Naive thymus-derived CD8-positive, alpha-beta T cell (primary cell): ENCODE results near the gene MMRN2. TPM values are rescaled to one million over a fixed set of nuclear protein-coding genes. Genes with fewer than 3 reads are reported as not detected.
A peak's percentile ranks its signal among the peaks of the same experiment; 100 is the strongest.

Experiments
- ATAC-seq, 2 donors: fragments of 150-1000 bp; cut with Tn5 transposase in 1 of 2; sonication (Bioruptor Pico), chemical (Tn5 transposase) in 1 of 2; 1 replicate in 1 of 2; 2 replicates in 1 of 2; pipeline ENCODE4 v1.10.0; 2021; ENCODE audit warnings: mild to moderate bottlenecking in 2 of 2, moderate library complexity in 2 of 2
- POLR2A ChIA-PET: fragments of 350-600 bp; sonication (Branson Sonifier 250); formaldehyde crosslinking; loops from one replicate; lab custom pipeline; 2021; ENCODE audit warnings: antibody characterized with exemption; lab: Charles Lee
- DNase-seq, 10 donors: peaks; one replicate each; pipeline versions ENCODE4 v3.0.0 to v3.0.0-alpha.2; 2020 to 2022
- H3K27ac Mint-ChIP-seq, 10 donors: one replicate each; pipeline ENCODE4 v1.8.0; 2020 to 2022; ENCODE audit warnings: mild to moderate bottlenecking in 10 of 10, mixed read lengths in 10 of 10, moderate library complexity in 4 of 10, inconsistent platforms in 1 of 10
- H3K27me3 Mint-ChIP-seq, 5 donors: one replicate each; pipeline ENCODE4 v1.8.0; 2021 to 2022; ENCODE audit warnings: mixed read lengths in 5 of 5
- H3K36me3 Mint-ChIP-seq, 3 donors: one replicate each; pipeline ENCODE4 v1.8.0; 2020 to 2022; ENCODE audit warnings: mixed read lengths in 3 of 3, mild to moderate bottlenecking in 2 of 3, inconsistent platforms in 1 of 3
- H3K4me1 Mint-ChIP-seq, 4 donors: one replicate each; pipeline ENCODE4 v1.8.0; 2021 to 2022; ENCODE audit warnings: mixed read lengths in 4 of 4
- H3K4me3 Mint-ChIP-seq, 10 donors: one replicate each; pipeline ENCODE4 v1.8.0; 2020 to 2022; ENCODE audit warnings: mild to moderate bottlenecking in 10 of 10, mixed read lengths in 10 of 10, moderate library complexity in 6 of 10, inconsistent platforms in 1 of 10
- H3K9me3 Mint-ChIP-seq, 9 donors: one replicate each; pipeline ENCODE4 v1.8.0; 2020 to 2022; ENCODE audit warnings: mixed read lengths in 9 of 9, mild to moderate bottlenecking in 3 of 9, inconsistent platforms in 1 of 9, moderate library complexity in 1 of 9
- polyA plus RNA-seq, 3 donors: library from polyadenylated mRNA; unstranded; fragments of 300-500 nt; fragmentation: Illumina TruSeq; gene quantifications; one replicate each; pipeline ENCODE4 v1.2.3, GENCODE V29; 2021
- total RNA-seq, 8 experiments: library from RNA in 2 of 8; stranded (reverse) in 2 of 8; gene quantifications; one replicate each; pipeline ENCODE4 v1.2.3 and lab custom pipeline; 2021 to 2026

MMRN2 gene
- total and polyA plus RNA-seq, 5 experiments from 2014 or later: 0.11 to 1.2 (median 0.74) TPM; not detected in 2

DNA sequence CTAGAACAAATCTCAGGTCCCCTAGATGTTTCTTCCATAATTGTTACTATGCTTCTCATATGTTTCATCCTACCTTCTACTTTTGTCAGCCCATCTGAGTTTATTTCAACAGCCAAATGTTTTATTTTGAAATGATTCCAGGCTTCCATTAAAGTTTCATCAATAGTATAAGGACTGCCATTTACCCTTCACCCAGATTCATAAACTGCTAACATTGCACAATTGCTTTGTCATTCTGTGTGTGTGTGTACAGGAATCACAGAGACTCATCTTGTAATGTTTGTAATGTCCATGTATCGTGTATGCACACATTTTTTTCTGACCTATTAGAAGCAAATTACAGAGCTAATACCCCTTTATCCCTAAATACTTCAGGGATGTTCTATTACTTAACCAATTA lies 25.5 kb downstream of the MMRN2 start:
- ATAC-seq (no peak), DNase-seq (no peak)
- no peak overlapping the region for H3K4me3 Mint-ChIP-seq
- no peaks in the 10 kb centered on the region for H3K27me3 Mint-ChIP-seq
- H3K4me1 Mint-ChIP-seq: no peaks in the 10 kb centered on the region
- H3K9me3 Mint-ChIP-seq: no peaks in the 10 kb centered on the region
- POLR2A ChIA-PET: no interaction called here
- no peak overlapping the region for H3K27ac Mint-ChIP-seq
- peaks cover 0 to 5% (median 0%) of the 10 kb centered on the region in 3 donors for H3K36me3 Mint-ChIP-seq

DNA sequence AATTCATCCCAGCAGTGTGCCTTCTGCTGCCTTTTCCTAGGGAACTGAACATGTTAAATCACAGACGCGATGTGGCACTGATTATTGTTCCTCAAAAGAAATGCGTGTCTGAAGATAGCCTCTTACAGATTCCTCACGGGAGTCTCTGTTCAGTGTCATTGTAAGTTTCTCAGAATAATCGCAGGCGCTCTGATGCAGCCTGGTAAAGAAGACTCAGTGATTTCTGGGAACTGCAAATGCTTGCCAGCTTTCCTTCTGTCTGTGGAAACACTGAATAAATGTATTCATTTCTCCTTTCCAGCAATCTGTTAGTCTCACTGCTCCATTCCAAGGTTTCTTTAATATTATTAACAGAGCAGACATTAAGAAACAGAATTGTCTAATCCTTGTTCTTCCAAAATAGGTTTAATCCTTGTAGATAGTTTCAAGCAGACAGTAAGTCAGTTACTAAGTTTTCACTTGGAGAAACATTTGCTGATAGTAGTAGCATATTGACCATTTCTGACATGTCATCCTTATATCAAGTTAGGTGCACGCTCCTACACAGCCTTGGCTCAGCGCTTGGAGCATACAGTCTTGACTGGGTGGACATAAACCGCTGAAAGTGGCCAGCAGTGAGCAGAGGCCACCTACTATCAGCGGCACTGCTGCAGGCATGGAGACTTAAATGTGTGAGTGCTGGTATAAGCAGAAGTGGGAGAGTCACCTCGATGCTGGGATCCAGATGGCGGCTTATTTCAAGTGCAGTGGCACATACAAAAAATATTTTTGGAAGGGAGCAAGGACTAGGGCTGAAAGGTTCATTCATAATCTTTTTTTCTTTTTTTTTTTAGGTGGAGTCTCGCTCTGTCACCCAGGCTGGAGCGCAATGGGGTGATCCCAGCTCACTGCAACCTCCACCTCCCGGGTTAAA lies 27.7 kb downstream of the MMRN2 start:
- ATAC-seq (no peak), DNase-seq (no peak)
- Mint-ChIP-seq H3K27me3 (no peaks in the 10 kb centered on the region), H3K36me3 (peaks cover 0 to 5% (median 0%) of the 10 kb centered on the region in 3 donors), H3K9me3 (no peaks in the 10 kb centered on the region), H3K27ac (peak overlapping the region in 1 of 10 donors; percentile 58), H3K4me1 (no peaks in the 10 kb centered on the region), H3K4me3 (no peak overlapping the region)
- POLR2A ChIA-PET: no interaction called here

DNA sequence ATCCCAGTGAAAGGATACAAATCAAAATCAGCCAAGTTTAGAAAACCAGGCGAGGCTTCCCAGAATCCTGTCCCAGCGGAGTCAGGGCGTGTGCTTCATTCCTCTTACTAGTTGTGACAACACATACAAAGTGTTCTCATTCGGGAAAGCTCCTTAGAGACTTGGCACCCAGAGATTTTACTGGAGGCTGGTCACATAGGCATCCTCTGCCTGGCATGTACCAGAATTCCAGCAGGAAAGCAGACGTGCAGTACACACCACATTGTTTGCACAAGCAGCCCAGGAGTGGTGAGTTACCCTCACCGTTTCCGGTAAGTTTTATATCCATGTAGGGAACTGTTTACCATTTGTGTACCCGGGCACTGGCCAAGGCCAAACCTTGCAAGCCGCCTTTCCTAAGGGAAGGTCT lies 34.9 kb downstream of the MMRN2 start:
- ATAC-seq (no peak), DNase-seq (no peak)
- H3K27ac Mint-ChIP-seq: no peak overlapping the region
- no peaks in the 10 kb centered on the region for H3K9me3 Mint-ChIP-seq
- H3K4me3 Mint-ChIP-seq: no peak overlapping the region
- no peaks in the 10 kb centered on the region for H3K4me1 Mint-ChIP-seq
- no peaks in the 10 kb centered on the region for H3K27me3 Mint-ChIP-seq
- POLR2A ChIA-PET: no interaction called here
- peaks cover 0 to 41% (median 10%) of the 10 kb centered on the region in 3 donors for H3K36me3 Mint-ChIP-seq

DNA sequence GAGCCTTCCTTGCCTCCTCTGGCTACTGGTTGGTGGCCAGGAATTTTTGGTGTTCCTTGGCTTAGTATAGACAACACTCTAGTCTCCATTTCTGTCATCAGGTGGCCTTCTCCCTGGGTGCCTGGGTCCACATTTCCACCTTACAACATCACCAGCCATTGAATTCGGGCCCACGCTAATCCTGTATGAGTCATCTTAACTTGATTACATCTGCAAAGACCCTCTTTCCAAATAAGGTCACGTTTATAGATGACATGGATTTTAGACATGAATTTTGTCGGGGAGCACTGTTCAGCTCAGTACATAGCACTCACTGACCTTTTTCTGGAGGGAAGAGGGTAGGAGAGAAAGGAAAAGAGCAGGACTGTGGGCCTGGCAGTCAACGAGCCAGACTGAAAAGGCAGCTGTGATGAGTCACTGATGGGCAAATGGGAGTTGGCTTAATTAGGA lies 39.4 kb downstream of the MMRN2 start:
- Mint-ChIP-seq H3K4me3 (no peak overlapping the region), H3K27ac (no peak overlapping the region), H3K4me1 (no peaks in the 10 kb centered on the region), H3K36me3 (peaks cover 0 to 43% (median 10%) of the 10 kb centered on the region in 3 donors), H3K9me3 (no peaks in the 10 kb centered on the region), H3K27me3 (no peaks in the 10 kb centered on the region)
- ATAC-seq: no peak
- POLR2A ChIA-PET: no interaction called here
- DNase-seq: no peak

DNA sequence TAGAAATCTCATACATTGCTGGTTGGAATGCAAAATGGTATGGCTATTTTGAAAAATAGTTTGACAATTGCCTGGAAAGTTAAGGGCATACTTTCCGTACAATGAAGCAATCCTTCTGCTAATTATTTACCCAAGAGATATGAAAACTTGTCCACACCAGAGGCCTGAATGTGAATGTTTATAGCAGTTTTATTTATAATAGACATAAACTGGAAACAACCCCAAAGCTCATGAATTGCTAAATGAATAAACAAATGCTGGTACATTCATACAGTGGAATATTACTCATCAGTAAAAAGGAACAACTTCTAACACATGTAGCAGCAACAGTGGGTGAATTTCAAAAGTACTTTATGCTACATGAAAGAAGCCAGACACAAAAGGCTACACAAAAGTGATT lies 42.7 kb downstream of the MMRN2 start:
- POLR2A ChIA-PET: no interaction called here
- Mint-ChIP-seq H3K27ac (no peak overlapping the region), H3K36me3 (peaks cover 0 to 32% (median 7%) of the 10 kb centered on the region in 3 donors), H3K27me3 (no peaks in the 10 kb centered on the region), H3K9me3 (no peaks in the 10 kb centered on the region), H3K4me1 (no peaks in the 10 kb centered on the region), H3K4me3 (no peak overlapping the region)
- ATAC-seq: no peak
- no peak for DNase-seq

DNA sequence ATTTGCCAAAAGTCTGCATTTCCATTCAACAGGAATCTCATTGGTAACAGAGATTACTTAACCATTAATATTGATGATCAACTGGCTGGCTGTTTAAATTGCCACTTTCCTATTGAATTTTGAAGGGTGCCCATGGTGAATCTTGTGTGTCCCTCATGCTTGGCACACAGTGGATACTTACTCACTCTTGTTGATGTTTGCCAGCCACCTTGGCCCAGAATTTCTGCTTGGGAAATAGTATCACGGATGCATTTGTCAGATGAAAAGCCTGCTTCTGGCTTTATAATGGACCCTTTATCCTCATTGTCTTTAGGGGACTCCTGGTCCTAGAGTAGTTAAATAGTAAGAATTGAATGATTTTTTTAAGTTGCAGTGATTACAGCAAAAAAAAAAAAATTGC lies 52.0 kb downstream of the MMRN2 start:
- Mint-ChIP-seq H3K9me3 (peaks cover 0 to 10% (median 5%) of the 10 kb centered on the region in 9 donors), H3K36me3 (peaks cover 17 to 36% (median 20%) of the 10 kb centered on the region in 3 donors), H3K27ac (no peak overlapping the region), H3K27me3 (peaks cover 0 to 3% (median 1%) of the 10 kb centered on the region in 5 donors), H3K4me3 (no peak overlapping the region), H3K4me1 (peaks cover 0 to 2% (median 0%) of the 10 kb centered on the region in 4 donors)
- DNase-seq (no peak), ATAC-seq (no peak)
- POLR2A ChIA-PET: no interaction called here

DNA sequence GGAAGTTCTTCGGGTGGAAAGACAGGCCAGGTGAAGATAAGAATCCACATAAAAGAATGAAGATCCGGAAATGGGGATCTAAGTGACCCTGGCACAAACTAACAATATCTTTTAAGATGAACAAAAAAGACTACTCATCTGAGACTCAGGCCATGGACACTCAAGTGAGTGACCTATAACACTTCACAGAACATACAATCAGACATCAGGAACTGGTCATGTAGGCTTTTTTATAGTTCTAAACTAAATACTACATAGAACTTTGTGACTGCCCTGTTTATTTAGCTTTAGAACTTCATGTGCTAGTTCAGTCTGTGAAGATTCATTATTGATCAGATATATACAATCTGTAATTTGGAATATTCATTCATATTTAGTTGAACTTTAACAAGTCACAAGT lies 52.8 kb downstream of the MMRN2 start:
- ATAC-seq (no peak), DNase-seq (no peak)
- Mint-ChIP-seq H3K9me3 (peaks cover 0 to 10% (median 5%) of the 10 kb centered on the region in 9 donors), H3K4me1 (peaks cover 0 to 2% (median under 1%) of the 10 kb centered on the region in 4 donors), H3K27ac (no peak overlapping the region), H3K36me3 (peaks cover 17 to 37% (median 20%) of the 10 kb centered on the region in 3 donors), H3K27me3 (peaks cover 0 to 3% (median 1%) of the 10 kb centered on the region in 5 donors), H3K4me3 (no peak overlapping the region)
- POLR2A ChIA-PET: no interaction called here

DNA sequence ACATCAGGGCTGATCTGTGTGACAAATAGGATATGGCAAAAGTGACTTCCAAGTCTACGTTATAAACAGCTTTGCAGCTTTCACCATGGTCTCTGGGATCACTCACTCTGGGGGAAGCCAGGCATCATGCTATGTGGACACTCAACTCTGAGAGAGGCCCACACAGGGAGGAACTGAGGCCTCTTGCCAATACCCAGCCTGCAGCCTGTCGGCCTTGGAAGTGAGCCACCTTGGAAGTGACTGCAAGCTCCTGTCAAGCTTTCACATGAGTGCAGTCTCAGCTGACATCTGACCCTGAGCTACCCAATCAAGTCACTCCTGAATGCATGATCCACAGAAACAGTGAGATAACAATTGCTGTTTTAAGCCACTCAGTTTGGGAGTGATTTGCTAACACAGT lies 56.5 kb downstream of the MMRN2 start:
- Mint-ChIP-seq H3K4me1 (peaks cover 0 to 2% (median 0%) of the 10 kb centered on the region in 4 donors), H3K27me3 (no peaks in the 10 kb centered on the region), H3K36me3 (peaks cover 4 to 26% (median 9%) of the 10 kb centered on the region in 3 donors), H3K4me3 (no peak overlapping the region), H3K9me3 (peaks cover 0 to under 1% (median 0%) of the 10 kb centered on the region in 9 donors), H3K27ac (no peak overlapping the region)
- POLR2A ChIA-PET: no interaction called here
- ATAC-seq (no peak), DNase-seq (no peak)

DNA sequence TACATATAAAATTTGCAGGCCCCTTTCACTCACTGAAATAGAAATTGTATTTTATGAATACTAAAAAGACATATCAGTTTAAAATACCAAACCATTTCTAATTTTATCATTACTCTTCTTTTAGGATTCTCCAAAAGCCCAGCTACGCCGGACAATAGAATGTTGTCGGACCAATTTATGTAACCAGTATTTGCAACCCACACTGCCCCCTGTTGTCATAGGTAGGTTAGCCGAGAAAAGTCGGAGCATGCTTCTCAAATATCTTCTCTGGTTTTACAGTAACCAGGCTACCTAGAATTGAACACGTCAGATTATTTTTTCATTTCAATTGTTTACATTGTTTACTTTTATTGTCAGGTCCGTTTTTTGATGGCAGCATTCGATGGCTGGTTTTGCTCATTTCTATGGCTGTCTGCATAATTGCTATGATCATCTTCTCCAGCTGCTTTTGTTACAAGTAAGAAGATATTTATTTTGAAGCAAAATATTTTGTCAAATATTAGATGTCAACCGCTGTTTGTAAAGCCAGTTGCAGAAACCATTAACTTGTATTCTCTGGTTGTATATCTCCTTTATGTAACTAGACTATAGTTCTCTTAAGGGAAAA lies 57.6 kb downstream of the MMRN2 start:
- Mint-ChIP-seq H3K36me3 (peaks cover 2 to 20% (median 2%) of the 10 kb centered on the region in 3 donors), H3K4me3 (no peak overlapping the region), H3K27me3 (no peaks in the 10 kb centered on the region), H3K9me3 (no peaks in the 10 kb centered on the region), H3K4me1 (peaks cover 0 to 2% (median 0%) of the 10 kb centered on the region in 4 donors), H3K27ac (peak overlapping the region in 2 of 10 donors; percentile 13 to 48)
- DNase-seq (peak in 7 of 10 donors; percentile 3 to 67 (median 30)), ATAC-seq (peak; percentile 50 to 53)
- POLR2A ChIA-PET: interaction anchor here (0.6 kb wide), 1 partner anchor 213 kb away, joined by 4 read pairs; no protein-coding TSS in a partner anchor

DNA sequence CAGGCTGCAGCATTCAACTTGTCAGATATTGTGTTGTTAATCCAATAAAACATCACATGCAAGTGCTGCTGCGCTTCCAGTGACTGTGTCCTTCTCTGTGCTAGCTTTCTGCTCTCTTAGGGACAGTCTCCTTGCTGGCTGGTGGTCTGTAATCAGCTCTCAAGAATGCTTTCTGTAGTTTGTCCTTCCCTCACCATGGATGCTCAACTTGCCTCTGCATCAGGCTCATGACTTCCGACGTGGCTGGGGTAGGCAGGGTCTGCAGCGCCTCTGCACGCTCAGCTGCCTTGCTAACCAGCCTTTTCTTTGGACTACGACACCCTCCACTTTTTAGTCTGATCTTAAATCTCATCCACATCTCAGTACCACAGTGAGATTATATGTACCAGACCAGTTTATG lies 58.3 kb downstream of the MMRN2 start:
- H3K9me3 Mint-ChIP-seq: no peaks in the 10 kb centered on the region
- no peak for DNase-seq

DNA sequence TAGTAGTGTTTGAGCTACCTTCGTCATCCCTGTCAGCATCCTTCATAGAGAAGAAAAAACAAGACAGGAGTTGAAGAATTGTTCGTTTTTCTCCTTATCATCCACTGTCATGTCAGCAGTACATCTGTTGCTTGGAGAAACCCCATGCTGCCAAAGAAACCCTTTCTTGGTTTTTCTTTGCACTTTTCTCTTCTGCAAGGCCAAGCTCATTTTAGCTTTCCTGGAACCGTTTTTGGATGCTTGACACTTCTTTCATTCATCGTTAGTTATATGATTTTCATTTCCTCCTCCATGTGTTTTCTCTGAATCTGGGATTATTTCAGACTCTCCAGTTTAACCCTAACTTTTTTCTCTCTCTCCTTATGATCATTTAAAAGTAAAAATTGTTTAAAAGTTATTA lies 58.9 kb downstream of the MMRN2 start:
- H3K4me1 Mint-ChIP-seq: peaks cover 0 to 2% (median 0%) of the 10 kb centered on the region in 4 donors

More for the DNA sequence above, 58.3 kb downstream of the MMRN2 start:
- H3K36me3 Mint-ChIP-seq: peaks cover 0 to 18% (median 0%) of the 10 kb centered on the region in 3 donors
- H3K4me3 Mint-ChIP-seq: no peak overlapping the region
- POLR2A ChIA-PET: interaction anchor here (0.6 kb wide), 1 partner anchor 213 kb away, joined by 4 read pairs; no protein-coding TSS in a partner anchor
- no peak for ATAC-seq
- H3K27me3 Mint-ChIP-seq: no peaks in the 10 kb centered on the region
- H3K27ac Mint-ChIP-seq: peak overlapping the region in 3 of 10 donors; percentile 1 to 75 (median 48)
- peaks cover 0 to 2% (median 0%) of the 10 kb centered on the region in 4 donors for H3K4me1 Mint-ChIP-seq

DNA sequence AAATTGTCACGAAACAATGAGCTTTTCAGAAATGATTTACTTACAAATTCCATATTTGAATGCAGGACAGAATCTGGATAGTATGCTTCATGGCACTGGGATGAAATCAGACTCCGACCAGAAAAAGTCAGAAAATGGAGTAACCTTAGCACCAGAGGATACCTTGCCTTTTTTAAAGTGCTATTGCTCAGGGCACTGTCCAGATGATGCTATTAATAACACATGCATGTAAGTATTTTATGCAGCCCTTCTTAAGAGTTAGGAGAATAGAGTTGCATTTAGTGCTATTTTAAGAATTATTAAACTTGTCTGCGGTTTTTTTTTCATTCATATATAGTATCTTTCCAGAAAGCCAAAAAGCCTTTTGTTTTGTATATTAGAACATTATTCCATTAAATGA lies 67.4 kb downstream of the MMRN2 start:
- Mint-ChIP-seq H3K4me3 (no peak overlapping the region), H3K9me3 (no peaks in the 10 kb centered on the region), H3K36me3 (peaks cover 0 to 9% (median 2%) of the 10 kb centered on the region in 3 donors), H3K4me1 (peaks cover 0 to 7% (median 0%) of the 10 kb centered on the region in 4 donors), H3K27ac (no peak overlapping the region), H3K27me3 (no peaks in the 10 kb centered on the region)
- POLR2A ChIA-PET: no interaction called here
- ATAC-seq (no peak), DNase-seq (no peak)

More for the DNA sequence above, 58.9 kb downstream of the MMRN2 start:
- H3K9me3 Mint-ChIP-seq: no peaks in the 10 kb centered on the region
- POLR2A ChIA-PET: no interaction called here
- no peaks in the 10 kb centered on the region for H3K27me3 Mint-ChIP-seq
- ATAC-seq (no peak), DNase-seq (no peak)
- no peak overlapping the region for H3K4me3 Mint-ChIP-seq
- H3K27ac Mint-ChIP-seq: peak overlapping the region in 1 of 10 donors; percentile 49
- peaks cover 0 to 13% (median 0%) of the 10 kb centered on the region in 3 donors for H3K36me3 Mint-ChIP-seq
